Measurements from ENCODE around the gene LUZP2.

DNA sequence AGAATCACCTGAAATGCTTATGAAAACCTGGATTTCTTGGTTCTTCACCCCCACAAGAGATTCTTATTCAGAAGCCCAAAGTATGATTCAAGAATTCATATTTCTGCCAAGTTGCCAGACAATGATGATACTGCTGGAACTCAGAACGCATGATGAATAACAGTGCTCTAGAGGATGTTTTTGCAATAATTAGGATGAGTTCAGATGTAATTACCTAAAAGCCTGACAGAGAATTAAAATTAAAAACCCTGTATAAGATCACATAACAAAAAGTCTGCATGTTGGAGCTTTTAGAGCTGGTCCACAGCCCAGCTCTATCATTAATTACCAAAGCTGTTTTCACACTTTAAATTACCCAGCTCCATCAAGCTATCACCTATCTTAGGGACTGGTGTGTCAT, 211.8 kb downstream of the LUZP2 start:
- TF ChIP-seq ESRRG (CRISPR knock-in tag; IDR thresholded peaks at IDR 0.05): no peak
- TF ChIP-seq SNAI2 (CRISPR knock-in tag; IDR thresholded peaks at IDR 0.05): no peak
- no peak for TF ChIP-seq ARNTL (CRISPR knock-in tag; IDR thresholded peaks at IDR 0.05; ENCODE audit: borderline replicate concordance, low read depth)
- TF ChIP-seq, protein P1, sequence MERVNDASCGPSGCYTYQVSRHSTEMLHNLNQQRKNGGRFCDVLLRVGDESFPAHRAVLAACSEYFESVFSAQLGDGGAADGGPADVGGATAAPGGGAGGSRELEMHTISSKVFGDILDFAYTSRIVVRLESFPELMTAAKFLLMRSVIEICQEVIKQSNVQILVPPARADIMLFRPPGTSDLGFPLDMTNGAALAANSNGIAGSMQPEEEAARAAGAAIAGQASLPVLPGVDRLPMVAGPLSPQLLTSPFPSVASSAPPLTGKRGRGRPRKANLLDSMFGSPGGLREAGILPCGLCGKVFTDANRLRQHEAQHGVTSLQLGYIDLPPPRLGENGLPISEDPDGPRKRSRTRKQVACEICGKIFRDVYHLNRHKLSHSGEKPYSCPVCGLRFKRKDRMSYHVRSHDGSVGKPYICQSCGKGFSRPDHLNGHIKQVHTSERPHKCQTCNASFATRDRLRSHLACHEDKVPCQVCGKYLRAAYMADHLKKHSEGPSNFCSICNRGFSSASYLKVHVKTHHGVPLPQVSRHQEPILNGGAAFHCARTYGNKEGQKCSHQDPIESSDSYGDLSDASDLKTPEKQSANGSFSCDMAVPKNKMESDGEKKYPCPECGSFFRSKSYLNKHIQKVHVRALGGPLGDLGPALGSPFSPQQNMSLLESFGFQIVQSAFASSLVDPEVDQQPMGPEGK (CRISPR knock-in tag; IDR thresholded peaks at IDR 0.05; ENCODE audit: borderline replicate concordance): no peak
- TF ChIP-seq BACH2 (CRISPR knock-in tag; IDR thresholded peaks at IDR 0.05; ENCODE audit: borderline replicate concordance): no peak
- no peak for TF ChIP-seq OSR1 (CRISPR knock-in tag; IDR thresholded peaks at IDR 0.05)
- no peak for TF ChIP-seq TCF4 (CRISPR knock-in tag; IDR thresholded peaks at IDR 0.05; ENCODE audit: borderline replicate concordance)
- TF ChIP-seq CSDC2 (CRISPR knock-in tag; IDR thresholded peaks at IDR 0.05): no peak
- no peak for TF ChIP-seq RARB (CRISPR knock-in tag; IDR thresholded peaks at IDR 0.05)
